GM10266 (cell line): Measurements from ENCODE around the gene SLC1A2.

Experiments used
- DNase-seq: peaks from one replicate; pipeline ENCODE4 v3.0.0; 2012; ENCODE audit errors: extremely low spot score
- CTCF ChIP-seq: IDR thresholded peaks from 2 replicates; pipeline ENCODE4 v1.5.1; 2012; ENCODE audit warnings: mild to moderate bottlenecking, low read depth; ENCODE audit not compliant: control insufficient read depth, insufficient read depth; ENCODE audit errors: missing control alignments

Gene SLC1A2

GRCh38 chr11:35419184-35419829 lies at the start of gene SLC1A2:
Gene SLC1A2 (minus strand): TSS chr11:35419558. CDS start chr11:35418966, 592 bp downstream.
- TF ChIP-seq CTCF, result no peak
- no peak for DNase-seq

- DNase-seq, result no peak
- TF ChIP-seq CTCF, result no peak
Measured at GRCh38 chr11:35466058-35466457, 46.7 kb upstream of the SLC1A2 start.

GRCh38 chr11:35464308-35464707 lies 45.0 kb upstream of the SLC1A2 start:
- no peak for TF ChIP-seq CTCF
- no peak for DNase-seq

- no peak for TF ChIP-seq CTCF
- no peak for DNase-seq
Measured at GRCh38 chr11:35463331-35463751, 44.0 kb upstream of the SLC1A2 start.

GRCh38 chr11:35461917-35462538 lies 42.7 kb upstream of the SLC1A2 start:
- no peak for TF ChIP-seq CTCF
- DNase-seq, result no peak

- TF ChIP-seq CTCF, result no peak
- no peak for DNase-seq
Measured at GRCh38 chr11:35459489-35459888, 40.1 kb upstream of the SLC1A2 start.

GRCh38 chr11:35458846-35459245 lies 39.5 kb upstream of the SLC1A2 start:
- no peak for TF ChIP-seq CTCF
- no peak for DNase-seq
